NCI-H1092 treated with DMSO at 0.1 percent for 48 hours (cell line): ENCODE results near the gene ZBTB7C.

Experiments
- DNase-seq: peaks from one replicate; lab custom pipeline; 2025; lab: John Stamatoyannopoulos, UW

Gene ZBTB7C

DNA sequence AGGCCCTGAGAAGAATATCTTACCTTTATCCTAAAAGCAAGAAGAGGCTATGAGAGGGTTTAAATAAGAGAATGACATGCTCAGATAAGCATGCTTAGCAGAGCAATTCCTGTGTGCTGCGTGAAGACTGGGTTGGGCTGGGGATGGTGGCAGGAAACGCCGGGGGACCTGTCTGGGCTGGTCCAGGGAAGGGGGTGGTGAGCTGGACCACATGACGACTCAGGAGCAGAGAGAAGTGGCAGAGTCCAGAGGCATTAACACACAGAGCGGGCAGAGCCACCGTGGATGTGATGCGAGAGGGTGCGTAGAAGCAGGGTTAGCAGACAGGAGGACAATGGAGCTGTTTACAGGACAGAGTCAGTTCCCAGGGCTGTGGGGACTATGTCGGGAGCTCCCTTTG, 84.5 kb downstream of the ZBTB7C start:
- DNase-seq: no peak

DNA sequence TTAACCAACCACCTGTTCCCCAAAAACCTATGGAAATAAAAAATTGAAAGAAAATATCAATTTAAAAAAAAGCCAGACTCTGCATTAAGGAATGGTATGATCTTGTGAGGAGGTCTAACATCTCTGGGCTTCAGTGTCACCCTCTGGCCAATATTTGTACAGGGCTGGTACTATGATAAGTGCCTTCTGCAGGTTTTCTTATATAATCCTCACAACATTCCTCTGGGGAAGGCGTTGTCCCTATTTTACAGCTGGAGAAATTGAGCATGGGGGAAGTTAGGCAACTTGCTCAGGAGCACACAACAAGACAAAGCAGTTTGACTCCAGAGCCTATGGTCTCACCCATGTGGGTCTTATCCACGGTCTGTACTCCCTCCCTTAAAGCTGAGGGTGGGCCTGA, 86.0 kb downstream of the ZBTB7C start:
- DNase-seq: no peak

GRCh38 chr18:48321536-48321935, 87.6 kb downstream of the ZBTB7C start:
- no peak for DNase-seq

- DNase-seq: no peak
Observed at GRCh38 chr18:48321121-48321520, 88.1 kb downstream of the ZBTB7C start.

DNA sequence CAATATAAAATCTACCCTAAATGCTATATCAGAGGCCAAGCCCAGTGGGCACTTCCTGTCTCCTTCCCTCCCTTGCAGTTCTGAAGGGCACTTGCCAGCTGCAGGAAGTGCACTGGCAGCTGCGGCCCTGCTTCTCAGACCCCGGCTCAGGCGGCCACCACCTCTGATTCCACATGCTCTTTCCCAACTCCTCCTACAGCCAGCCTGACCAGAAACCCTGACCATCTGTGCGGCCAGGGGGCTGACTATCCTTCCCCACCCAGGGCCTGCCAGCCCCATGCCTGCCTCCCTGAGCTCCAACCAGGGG, 88.6 kb downstream of the ZBTB7C start:
- DNase-seq: no peak

DNA sequence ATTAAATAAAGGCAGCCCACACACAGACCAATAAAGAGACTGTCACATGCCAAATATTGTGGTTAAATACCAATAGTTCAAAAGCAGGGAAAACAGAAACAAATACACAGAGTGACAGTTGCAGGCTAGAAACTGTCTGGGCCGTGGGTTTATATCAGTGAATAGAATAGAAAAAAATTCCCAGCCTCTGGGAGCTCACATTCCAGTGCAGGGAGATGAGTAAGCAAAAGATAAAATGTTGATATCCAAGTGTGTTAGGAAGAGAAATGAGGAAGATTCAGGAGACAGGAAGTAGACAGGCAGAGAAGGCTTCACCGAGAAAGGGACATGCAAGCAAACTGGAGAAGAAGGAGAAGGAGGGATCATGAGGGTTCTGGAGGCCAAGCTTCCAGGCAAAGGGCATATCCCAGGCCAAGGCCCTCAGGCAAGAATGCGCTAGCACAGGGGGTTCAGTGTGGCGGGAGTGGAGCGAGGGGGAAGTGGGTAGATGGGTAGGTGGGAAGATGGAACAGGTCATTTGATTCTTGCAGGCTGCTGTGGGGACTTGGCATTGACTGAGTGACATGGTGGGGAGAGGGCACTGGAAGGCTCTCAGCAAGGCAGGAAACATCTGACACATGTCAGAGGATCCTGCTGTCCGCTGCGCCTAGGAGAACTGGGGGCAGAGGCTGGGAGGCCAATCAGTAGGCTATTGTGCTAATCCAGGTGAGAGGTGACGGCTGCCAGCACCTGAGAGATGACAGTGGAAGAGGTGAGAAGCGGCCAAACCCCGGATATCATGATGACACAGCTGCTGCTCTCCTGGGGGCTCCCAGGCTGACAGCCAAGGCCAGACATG, 89.2 kb downstream of the ZBTB7C start:
- DNase-seq: peak; percentile 98

GRCh38 chr18:48318436-48318835, 90.7 kb downstream of the ZBTB7C start:
- DNase-seq: peak; percentile 73

GRCh38 chr18:48317781-48318381, 91.3 kb downstream of the ZBTB7C start:
- DNase-seq: no peak

DNA sequence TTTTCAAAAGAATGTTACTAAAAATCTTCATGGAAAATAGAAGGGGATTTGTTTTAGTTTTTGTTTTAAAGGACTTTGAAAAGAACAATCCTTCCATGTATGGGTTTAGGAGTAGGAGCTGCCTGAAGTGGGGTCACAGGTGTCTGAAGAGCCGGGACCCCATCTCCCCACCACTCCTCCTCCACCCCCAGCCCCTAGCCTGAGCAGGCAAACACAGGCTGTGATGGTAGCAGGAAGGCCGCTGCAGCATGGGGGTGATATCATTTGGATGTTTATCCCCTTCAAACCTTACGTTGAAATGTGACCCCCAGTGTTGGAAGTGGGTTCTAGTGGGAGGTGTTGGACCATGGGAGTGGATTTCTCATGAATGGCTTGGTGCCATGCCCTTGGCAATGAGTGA, 93.0 kb downstream of the ZBTB7C start:
- no peak for DNase-seq

- DNase-seq: peak; percentile 90
Observed at GRCh38 chr18:48314690-48315089, 94.5 kb downstream of the ZBTB7C start.

DNA sequence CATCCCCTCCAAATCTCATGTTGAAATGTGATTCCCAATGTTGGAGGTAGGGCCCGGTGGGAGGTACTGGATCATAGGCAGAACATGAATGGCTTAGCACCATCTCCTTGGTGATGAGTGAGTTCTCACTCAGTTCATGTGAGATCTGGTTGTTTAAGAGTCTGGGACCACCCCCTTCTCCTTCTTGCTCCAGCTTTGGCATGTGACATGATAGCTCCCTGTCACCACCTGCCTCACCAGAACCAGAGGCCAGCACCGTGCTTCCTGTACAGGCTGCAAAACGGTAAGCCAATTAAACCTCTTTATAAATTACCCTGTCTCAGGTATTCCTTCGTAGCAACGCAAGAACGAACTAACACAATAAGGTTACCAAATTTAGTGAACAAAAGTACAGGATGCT, 95.4 kb downstream of the ZBTB7C start:
- no peak for DNase-seq

- DNase-seq: no peak
Observed at GRCh38 chr18:48312066-48312465, 97.1 kb downstream of the ZBTB7C start.

DNA sequence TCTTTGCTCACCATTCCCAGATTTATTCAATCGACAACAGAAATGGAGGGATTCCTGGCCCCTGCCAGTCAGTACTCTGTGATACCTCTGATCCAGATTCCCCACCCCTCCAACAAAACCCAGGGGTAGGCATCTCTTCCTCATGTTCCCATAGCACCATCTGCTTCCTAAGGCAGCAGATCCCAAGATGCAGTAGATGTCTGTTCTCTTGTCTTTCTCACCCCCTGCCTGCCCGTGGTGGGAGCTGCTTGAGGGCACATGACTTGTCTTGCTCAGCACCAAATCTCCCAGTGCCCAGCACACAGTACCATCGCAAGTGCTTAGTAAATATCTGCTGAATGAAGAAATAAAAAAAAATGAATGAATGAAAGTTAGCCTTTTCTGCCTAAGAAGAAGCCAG, 98.2 kb downstream of the ZBTB7C start:
- no peak for DNase-seq

DNA sequence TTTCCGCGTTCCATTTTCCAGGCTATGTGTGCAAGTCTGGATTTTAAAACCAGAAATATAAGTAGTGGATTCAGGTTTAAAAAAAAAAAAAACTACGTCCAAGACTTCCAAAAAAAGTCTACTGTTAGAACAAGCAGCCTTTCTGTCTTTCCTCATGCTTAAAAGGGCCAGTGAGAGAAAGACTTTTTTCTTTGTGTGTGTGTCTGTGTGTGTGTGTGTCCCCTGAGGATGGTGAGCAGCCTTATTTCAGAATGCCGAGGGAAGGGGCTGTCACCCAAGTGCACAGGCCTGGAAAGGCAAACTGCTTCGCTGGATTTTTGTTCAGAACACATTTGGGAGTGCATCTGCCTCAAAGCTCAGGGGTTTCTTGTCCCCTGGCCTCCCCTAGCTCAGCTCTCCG, 98.8 kb downstream of the ZBTB7C start:
- no peak for DNase-seq

DNA sequence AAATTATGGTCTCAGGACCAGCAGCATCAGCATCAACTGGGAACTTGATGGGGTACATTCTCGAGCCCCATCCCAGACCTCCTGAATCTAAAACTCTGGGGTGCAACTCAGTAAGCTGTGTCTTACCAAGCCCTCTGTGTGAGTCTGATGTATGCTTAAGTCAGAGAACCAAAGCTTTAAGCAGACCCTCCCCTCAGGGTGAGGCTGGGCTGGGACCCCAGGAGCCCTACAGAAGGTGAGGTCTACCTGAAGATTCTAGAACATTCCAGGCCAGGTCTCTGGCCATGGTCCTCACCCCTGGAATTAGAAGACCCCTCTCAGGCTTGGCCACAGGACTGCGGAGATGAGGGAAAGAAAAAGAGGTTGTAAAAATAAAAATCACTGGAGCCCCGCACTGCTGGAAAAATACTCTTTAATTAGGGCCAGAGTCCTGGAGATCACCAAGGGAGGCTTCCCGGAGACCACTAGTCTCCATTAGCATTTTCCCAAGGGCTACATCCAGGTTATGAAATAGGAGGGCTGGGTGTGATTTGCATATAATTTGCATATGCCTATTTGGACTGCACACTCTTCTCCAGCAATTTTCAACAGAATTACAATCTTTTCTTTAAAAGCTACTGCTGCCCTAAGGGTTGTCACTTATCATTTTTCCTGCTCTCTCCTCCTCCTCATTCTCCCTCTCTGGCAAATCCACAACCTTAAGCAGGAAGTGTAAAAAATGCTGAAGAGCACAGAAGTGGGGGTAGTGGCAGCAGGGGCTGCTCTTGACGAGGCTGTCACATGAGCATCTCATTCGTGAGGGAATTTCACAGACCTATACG, 100.2 kb downstream of the ZBTB7C start:
- no peak for DNase-seq

DNA sequence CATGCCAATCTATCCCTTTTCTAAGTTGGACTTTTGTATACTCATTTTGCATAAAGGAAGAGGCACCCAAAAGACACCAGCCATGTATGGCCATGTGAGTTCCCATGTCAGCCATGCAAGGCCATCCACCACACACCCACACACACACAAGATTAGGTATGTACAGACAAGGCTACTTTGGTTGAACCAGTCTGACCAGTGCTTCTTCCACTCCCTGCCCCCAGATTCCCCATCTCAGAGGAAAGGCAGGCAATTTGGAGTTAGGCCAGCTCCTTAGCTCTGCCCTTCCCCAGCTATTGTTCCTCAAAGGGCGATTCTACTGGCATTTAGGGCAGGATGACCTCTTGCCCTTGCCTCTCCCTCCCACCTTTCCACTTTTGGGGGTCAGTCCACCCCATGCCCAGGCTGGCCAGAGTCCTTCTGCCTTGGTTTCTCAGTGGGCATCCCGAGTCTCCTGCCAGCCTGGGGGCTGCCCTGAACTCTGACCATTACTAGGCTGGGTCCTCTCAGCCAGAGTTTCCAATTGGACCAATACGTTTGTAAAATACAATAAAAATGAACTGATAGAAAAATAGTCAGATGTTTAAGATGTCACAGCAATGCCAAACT, 101.1 kb downstream of the ZBTB7C start:
- DNase-seq: no peak

GRCh38 chr18:48306838-48307237, 102.3 kb downstream of the ZBTB7C start:
- no peak for DNase-seq

- DNase-seq: no peak
Observed at GRCh38 chr18:48304906-48305693, 104.1 kb downstream of the ZBTB7C start.

- no peak for DNase-seq
Observed at GRCh38 chr18:48303883-48304282, 105.3 kb downstream of the ZBTB7C start.

GRCh38 chr18:48302736-48303135, 106.4 kb downstream of the ZBTB7C start:
- DNase-seq: no peak

GRCh38 chr18:48300463-48300961, 108.7 kb downstream of the ZBTB7C start:
- DNase-seq: peak; percentile 58

DNA sequence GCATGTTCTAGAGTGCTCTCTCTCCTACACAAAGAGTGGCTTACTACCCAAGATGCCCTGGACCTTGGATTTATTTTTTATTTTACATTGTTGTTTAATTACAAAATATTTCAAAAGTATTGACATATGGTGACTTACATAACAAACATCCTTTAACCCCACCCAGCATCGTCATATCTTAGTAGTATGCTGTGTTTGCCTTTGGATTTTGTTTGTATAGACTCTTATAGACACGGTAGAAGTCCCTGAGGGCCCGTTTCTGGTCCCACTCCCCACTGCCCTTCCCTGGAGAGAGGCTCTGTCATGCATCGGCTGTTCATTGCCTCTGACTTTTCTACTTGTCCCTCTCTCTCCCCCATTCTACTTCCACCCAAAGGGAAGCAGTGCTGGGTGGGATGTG, 112.0 kb downstream of the ZBTB7C start:
- no peak for DNase-seq
